IPS-18a (cell line): ENCODE results near the gene NHS.

Experiments used
- H3K27ac ChIP-seq: one replicate; pipeline ENCODE4 v1.5.1; 2013; ENCODE audit warnings: low read length
- H3K27me3 ChIP-seq: one replicate; pipeline ENCODE4 v1.6.1; 2013; ENCODE audit warnings: mild to moderate bottlenecking, low read length; ENCODE audit not compliant: control insufficient read depth, insufficient read depth
- H3K36me3 ChIP-seq: one replicate; pipeline ENCODE4 v1.6.1; 2013; ENCODE audit warnings: low read depth, low read length; ENCODE audit not compliant: control insufficient read depth
- H3K4me1 ChIP-seq: one replicate; pipeline ENCODE4 v1.6.1; 2013; ENCODE audit warnings: low read depth, low read length; ENCODE audit not compliant: control insufficient read depth
- H3K4me3 ChIP-seq: one replicate; pipeline ENCODE4 v1.5.1; 2013; ENCODE audit warnings: low read length
- H3K9ac ChIP-seq: one replicate; pipeline ENCODE4 v1.6.1; 2013; ENCODE audit warnings: mild to moderate bottlenecking, low read length, moderate library complexity
- H3K9me3 ChIP-seq: one replicate; pipeline ENCODE4 v1.6.1; 2013; ENCODE audit warnings: low read depth, low read length; ENCODE audit not compliant: control insufficient read depth

NHS gene

GRCh38 chrX:17689971-17690409 lies 315.0 kb downstream of the NHS start:
- Histone ChIP-seq H3K9me3 (no peaks in the 10 kb centered on the region), H3K27me3 (no peaks in the 10 kb centered on the region), H3K9ac (no peak overlapping the region), H3K4me3 (no peak overlapping the region), H3K36me3 (no peaks in the 10 kb centered on the region), H3K4me1 (peaks cover 9% of the 10 kb centered on the region), H3K27ac (no peak overlapping the region)

GRCh38 chrX:17692709-17693346 lies 317.8 kb downstream of the NHS start:
- H3K9ac ChIP-seq: no peak overlapping the region
- H3K36me3 ChIP-seq: no peaks in the 10 kb centered on the region
- H3K27me3 ChIP-seq: no peaks in the 10 kb centered on the region
- H3K4me3 ChIP-seq: no peak overlapping the region
- peaks cover 9% of the 10 kb centered on the region for H3K4me1 ChIP-seq
- H3K9me3 ChIP-seq: no peaks in the 10 kb centered on the region
- no peak overlapping the region for H3K27ac ChIP-seq

GRCh38 chrX:17697191-17697590 lies 322.2 kb downstream of the NHS start:
- no peak overlapping the region for H3K4me3 ChIP-seq
- no peaks in the 10 kb centered on the region for H3K36me3 ChIP-seq
- H3K9ac ChIP-seq: no peak overlapping the region
- H3K9me3 ChIP-seq: no peaks in the 10 kb centered on the region
- peaks cover 3% of the 10 kb centered on the region for H3K4me1 ChIP-seq
- no peaks in the 10 kb centered on the region for H3K27me3 ChIP-seq
- H3K27ac ChIP-seq: no peak overlapping the region

GRCh38 chrX:17700976-17701375 lies 326.0 kb downstream of the NHS start:
- Histone ChIP-seq H3K4me3 (no peak overlapping the region), H3K4me1 (no peaks in the 10 kb centered on the region), H3K9ac (no peak overlapping the region), H3K36me3 (no peaks in the 10 kb centered on the region), H3K27me3 (no peaks in the 10 kb centered on the region), H3K9me3 (no peaks in the 10 kb centered on the region), H3K27ac (no peak overlapping the region)

- Histone ChIP-seq H3K9me3 (no peaks in the 10 kb centered on the region), H3K27me3 (no peaks in the 10 kb centered on the region), H3K36me3 (no peaks in the 10 kb centered on the region), H3K9ac (no peak overlapping the region), H3K27ac (no peak overlapping the region), H3K4me1 (no peaks in the 10 kb centered on the region), H3K4me3 (no peak overlapping the region)
Measured at GRCh38 chrX:17703201-17703600, 328.2 kb downstream of the NHS start.

GRCh38 chrX:17705211-17705610 lies 330.2 kb downstream of the NHS start:
- Histone ChIP-seq H3K36me3 (no peaks in the 10 kb centered on the region), H3K27me3 (no peaks in the 10 kb centered on the region), H3K4me1 (no peaks in the 10 kb centered on the region), H3K9me3 (no peaks in the 10 kb centered on the region), H3K9ac (no peak overlapping the region), H3K27ac (no peak overlapping the region), H3K4me3 (no peak overlapping the region)

- no peaks in the 10 kb centered on the region for H3K27me3 ChIP-seq
- H3K36me3 ChIP-seq: no peaks in the 10 kb centered on the region
- no peaks in the 10 kb centered on the region for H3K9me3 ChIP-seq
- H3K9ac ChIP-seq: no peak overlapping the region
- H3K4me3 ChIP-seq: no peak overlapping the region
- no peaks in the 10 kb centered on the region for H3K4me1 ChIP-seq
- H3K27ac ChIP-seq: no peak overlapping the region
Measured at GRCh38 chrX:17706676-17707075, 331.7 kb downstream of the NHS start.

GRCh38 chrX:17707731-17708130 lies 332.7 kb downstream of the NHS start:
- no peak overlapping the region for H3K27ac ChIP-seq
- H3K9me3 ChIP-seq: no peaks in the 10 kb centered on the region
- no peaks in the 10 kb centered on the region for H3K27me3 ChIP-seq
- no peaks in the 10 kb centered on the region for H3K4me1 ChIP-seq
- no peaks in the 10 kb centered on the region for H3K36me3 ChIP-seq
- no peak overlapping the region for H3K4me3 ChIP-seq
- no peak overlapping the region for H3K9ac ChIP-seq

GRCh38 chrX:17710871-17711301 lies 335.9 kb downstream of the NHS start:
- no peaks in the 10 kb centered on the region for H3K36me3 ChIP-seq
- H3K9ac ChIP-seq: no peak overlapping the region
- H3K9me3 ChIP-seq: no peaks in the 10 kb centered on the region
- no peak overlapping the region for H3K4me3 ChIP-seq
- no peaks in the 10 kb centered on the region for H3K4me1 ChIP-seq
- no peak overlapping the region for H3K27ac ChIP-seq
- H3K27me3 ChIP-seq: no peaks in the 10 kb centered on the region

- no peak overlapping the region for H3K27ac ChIP-seq
- no peaks in the 10 kb centered on the region for H3K36me3 ChIP-seq
- H3K27me3 ChIP-seq: no peaks in the 10 kb centered on the region
Measured at GRCh38 chrX:17713288-17713687, 338.3 kb downstream of the NHS start.

GRCh38 chrX:17718649-17719165 lies 343.7 kb downstream of the NHS start:
- Histone ChIP-seq H3K9me3 (no peaks in the 10 kb centered on the region), H3K27me3 (peaks cover 18% of the 10 kb centered on the region), H3K9ac (no peak overlapping the region), H3K36me3 (no peaks in the 10 kb centered on the region), H3K27ac (no peak overlapping the region), H3K4me3 (no peak overlapping the region), H3K4me1 (peaks cover 34% of the 10 kb centered on the region)

More at GRCh38 chrX:17713288-17713687, 338.3 kb downstream of the NHS start:
- Histone ChIP-seq H3K4me1 (no peaks in the 10 kb centered on the region), H3K4me3 (no peak overlapping the region), H3K9me3 (no peaks in the 10 kb centered on the region), H3K9ac (no peak overlapping the region)

GRCh38 chrX:17719711-17720110 lies 344.7 kb downstream of the NHS start:
- Histone ChIP-seq H3K27me3 (peaks cover 18% of the 10 kb centered on the region), H3K9ac (peak overlapping the region; percentile 47), H3K9me3 (no peaks in the 10 kb centered on the region), H3K36me3 (no peaks in the 10 kb centered on the region), H3K4me1 (peaks cover 34% of the 10 kb centered on the region), H3K4me3 (peak overlapping the region; percentile 43), H3K27ac (no peak overlapping the region)
